Right renal cortex interstitium (tissue), 3 donors: ENCODE results near the gene NPY1R. TPM values are rescaled to one million over a fixed set of nuclear protein-coding genes. Genes with fewer than 3 reads are reported as not detected.

ENCODE experiments used
- DNase-seq, 3 donors: peaks; one replicate each; pipeline ENCODE4 v3.0.0-alpha.2; 2013; ENCODE audit warnings: low read depth in 3 of 3, low spot score in 2 of 3
- polyA plus RNA-seq, 3 donors: library from polyadenylated mRNA; unstranded; fragments of 120-200 nt; gene quantifications; one replicate each; pipeline ENCODE4 v1.2.1, GENCODE V29; 2013; ENCODE audit not compliant: insufficient read length in 3 of 3

Gene NPY1R
- 10 to 100 TPM; 21.3 to 25.1 (median 23.9) TPM for polyA plus RNA-seq

- DNase-seq: peak; percentile 66 to 74 (median 67)
Observed at GRCh38 chr4:163332526-163333406, at the start of gene NPY1R. NPY1R (minus strand) TSS chr4:163332596; CDS start chr4:163326554, 6,042 bp downstream.

- no peak for DNase-seq
Observed at GRCh38 chr4:163380703-163381102, 48.3 kb upstream of the NPY1R start.

GRCh38 chr4:163378661-163379060, 46.3 kb upstream of the NPY1R start:
- DNase-seq: no peak

GRCh38 chr4:163372029-163372428, 39.6 kb upstream of the NPY1R start:
- no peak for DNase-seq

DNA sequence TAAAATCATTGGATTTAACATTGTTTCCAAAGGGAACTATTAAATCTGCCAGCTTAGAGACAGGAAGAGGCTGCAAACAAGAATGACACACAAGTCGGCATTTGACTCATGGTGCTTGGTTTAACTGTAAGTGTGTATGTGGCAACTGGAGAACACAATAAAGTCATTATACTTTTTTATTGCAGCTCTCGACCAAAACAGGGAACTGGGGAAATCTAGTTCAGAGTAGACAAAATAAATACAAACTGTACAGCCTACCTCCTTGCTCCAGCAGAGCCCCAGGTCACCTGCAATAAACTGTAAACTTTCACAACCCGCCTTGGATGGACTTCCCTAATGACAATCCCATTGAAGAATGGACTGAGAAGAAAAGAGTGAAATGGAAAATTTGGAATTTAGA, 35.3 kb upstream of the NPY1R start:
- no peak for DNase-seq

- DNase-seq: no peak
Observed at GRCh38 chr4:163356104-163356503, 23.7 kb upstream of the NPY1R start.

DNA sequence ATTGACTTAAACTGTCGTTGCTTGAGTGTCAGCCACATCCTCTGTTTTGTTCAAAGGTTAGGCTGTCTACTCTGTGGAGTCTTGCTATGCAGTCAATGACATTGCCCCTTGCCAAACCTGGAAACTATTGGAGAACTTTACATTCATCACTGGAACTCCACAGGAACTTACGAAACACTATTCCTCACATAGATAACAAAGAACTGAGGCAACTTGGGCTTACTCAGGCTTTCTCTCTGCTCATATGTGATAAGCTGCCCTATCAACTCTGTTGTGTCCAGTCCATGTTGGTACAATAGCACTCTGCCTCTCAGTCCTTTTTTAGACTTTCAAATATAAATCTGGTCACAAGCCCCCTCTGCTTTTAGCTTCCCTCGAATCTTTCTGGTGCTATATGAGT, 20.7 kb upstream of the NPY1R start:
- DNase-seq: no peak

- no peak for DNase-seq
Observed at GRCh38 chr4:163350672-163351071, 18.3 kb upstream of the NPY1R start.

GRCh38 chr4:163344147-163345125, 12.0 kb upstream of the NPY1R start:
- DNase-seq: no peak

GRCh38 chr4:163343604-163344146, 11.3 kb upstream of the NPY1R start, which contains the start of gene NPY5R:
NPY5R (plus strand) TSS chr4:163343892; CDS start chr4:163350274, 6,382 bp downstream.
- DNase-seq: no peak

DNA sequence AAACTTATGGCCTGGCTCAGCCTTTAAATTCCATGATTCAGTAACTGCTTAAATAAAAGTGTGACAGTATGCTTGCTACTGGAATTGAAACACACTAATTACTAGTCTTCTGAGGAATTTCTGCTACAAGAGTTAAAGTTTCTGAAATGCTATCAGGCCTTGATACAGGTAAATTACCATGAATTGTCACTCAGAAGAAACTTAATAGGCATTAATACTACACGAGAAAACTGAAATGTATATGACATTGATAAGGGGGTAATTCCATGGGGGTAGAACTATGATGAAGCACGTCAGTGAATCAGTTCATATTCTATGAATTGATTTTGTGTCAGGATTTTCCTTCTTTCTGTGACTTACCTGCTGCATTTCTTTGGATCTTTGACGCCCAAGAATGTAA, 3.0 kb upstream of the NPY1R start:
- no peak for DNase-seq

DNA sequence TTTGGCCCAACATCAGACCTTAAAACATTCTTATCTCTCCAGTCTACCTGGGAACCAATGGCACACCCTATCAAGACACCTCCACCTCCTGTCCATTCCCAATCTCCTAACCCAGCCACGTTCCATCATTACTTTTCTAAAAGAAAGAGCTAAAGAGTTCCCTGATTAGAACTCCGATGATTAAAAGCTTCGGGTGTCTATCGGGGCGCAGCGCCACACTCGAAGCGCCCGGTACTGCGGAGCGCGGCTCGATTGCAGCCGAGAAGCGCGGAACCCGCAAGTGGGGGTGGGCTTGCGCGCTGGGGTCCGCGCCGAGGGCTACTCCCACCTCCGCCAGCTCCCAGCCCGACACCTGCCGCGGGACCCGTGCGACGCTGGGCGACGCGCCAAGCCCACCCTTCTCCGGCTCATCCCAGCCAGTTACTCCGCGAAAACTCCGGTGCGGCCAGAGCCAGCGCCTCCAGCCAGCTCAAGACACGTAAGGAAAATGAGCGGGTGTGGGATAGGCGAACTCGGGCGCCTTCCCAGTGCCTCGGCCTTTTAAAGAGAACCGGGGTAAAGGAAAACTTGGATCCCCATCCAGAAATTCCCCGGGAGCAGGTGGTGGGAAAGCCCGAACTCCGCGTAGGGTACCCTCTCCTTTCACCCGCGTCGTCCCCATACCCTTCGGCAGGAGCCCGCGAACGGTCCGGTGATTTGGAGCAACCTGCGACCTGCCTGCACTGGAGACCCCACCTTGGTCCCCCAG, 593 bp downstream of the NPY1R start:
- DNase-seq: no peak

- no peak for DNase-seq
Observed at GRCh38 chr4:163330916-163331628, 1.3 kb downstream of the NPY1R start.

GRCh38 chr4:163317110-163317509, 15.3 kb downstream of the NPY1R start:
- no peak for DNase-seq

DNA sequence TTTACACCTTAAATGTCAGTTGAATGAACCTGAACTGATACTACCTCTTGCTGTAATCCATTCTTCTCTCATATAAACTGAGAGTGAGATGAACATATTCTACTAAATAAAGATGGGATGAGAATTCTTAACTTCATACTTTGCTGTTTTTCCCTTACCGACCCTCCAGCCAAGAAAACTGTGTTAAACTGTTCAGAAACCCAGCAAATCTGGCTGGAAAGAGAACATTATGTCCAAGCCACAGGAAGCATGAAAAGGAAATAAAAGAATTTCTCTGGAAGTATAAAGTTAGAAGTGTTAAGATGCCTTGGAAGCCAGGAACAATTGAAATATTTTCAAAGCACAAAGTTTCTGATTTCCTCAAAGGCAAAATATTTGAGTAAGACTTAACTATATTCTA, 22.9 kb downstream of the NPY1R start:
- DNase-seq: no peak

- no peak for DNase-seq
Observed at GRCh38 chr4:163303069-163303468, 29.3 kb downstream of the NPY1R start.

DNA sequence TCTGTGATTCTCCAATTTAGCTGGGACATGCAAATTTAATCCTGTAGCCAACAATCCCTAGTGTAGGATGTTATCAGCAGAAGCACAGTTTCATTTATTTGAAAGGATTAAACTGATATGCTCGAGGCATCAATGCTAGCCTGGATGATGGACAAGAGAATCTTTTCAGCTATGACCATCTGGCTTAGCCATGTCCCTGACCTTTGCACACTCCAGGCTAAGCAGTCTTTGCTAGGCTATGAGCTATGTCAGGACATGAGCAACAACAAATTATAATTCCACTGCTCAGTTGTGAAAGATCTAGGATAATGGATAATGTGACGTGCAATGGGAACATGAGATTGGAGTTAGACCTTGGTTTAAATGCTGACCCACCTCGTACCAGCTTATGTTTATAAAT, 32.0 kb downstream of the NPY1R start:
- DNase-seq: no peak

DNA sequence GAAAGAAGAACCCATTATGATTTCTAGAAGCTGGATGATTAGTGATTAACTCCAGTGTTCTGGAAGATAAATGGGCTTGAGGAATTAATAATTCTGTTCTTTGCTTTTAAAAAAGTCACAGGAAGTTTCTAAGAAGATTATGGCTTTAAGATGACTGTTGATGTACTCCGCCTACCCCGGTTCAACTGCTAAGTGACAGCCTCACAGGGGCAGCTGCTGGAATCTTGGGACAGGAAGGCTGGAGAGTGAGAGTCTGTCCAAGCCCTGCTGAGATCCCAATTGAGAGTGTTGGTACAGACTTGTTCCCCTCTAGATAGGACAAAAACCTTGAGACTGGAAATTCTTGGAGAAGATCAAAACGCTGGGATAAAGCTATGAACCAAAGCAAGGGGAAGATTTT, 37.3 kb downstream of the NPY1R start:
- no peak for DNase-seq

GRCh38 chr4:163284304-163284703, 48.1 kb downstream of the NPY1R start:
- DNase-seq: no peak
